GM12878 (cell line): ENCODE results near the gene NFKBIE. TPM values are rescaled to one million over a fixed set of nuclear protein-coding genes. Genes with fewer than 3 reads are reported as not detected.
A peak's percentile ranks its signal among the peaks of the same experiment; 100 is the strongest.

Source experiments
- BRCA1 ChIP-seq: IDR thresholded peaks from 2 replicates; pipeline ENCODE4 v1.6.1; 2011; ENCODE audit warnings: low read depth, low read length, improper control_type of control experiment
- ESRRA ChIP-seq: IDR thresholded peaks from 2 replicates; pipeline ENCODE4 v1.6.1; 2012; ENCODE audit warnings: mild to moderate bottlenecking, low read length, improper control_type of control experiment
- EZH2 ChIP-seq: IDR thresholded peaks from 2 replicates; pipeline ENCODE4 v1.6.1; 2012; ENCODE audit warnings: low read depth, mild to moderate bottlenecking, control low read depth, inconsistent platforms, low read length, borderline replicate concordance; ENCODE audit not compliant: control insufficient read depth
- FOXM1 ChIP-seq: IDR thresholded peaks from 2 replicates; pipeline ENCODE4 v1.6.1; 2012; ENCODE audit warnings: low read depth, mild to moderate bottlenecking, inconsistent platforms, low read length, moderate library complexity
- IKZF2 ChIP-seq, 2 experiments: fragments of 450-650 bp; IDR thresholded peaks; 2 replicates each; pipeline ENCODE4 v1.6.1; 2017; ENCODE audit warnings: mild to moderate bottlenecking in 2 of 2, moderate library complexity in 2 of 2
- NBN ChIP-seq: fragments of 450-650 bp; IDR thresholded peaks from 2 replicates; pipeline ENCODE4 v1.6.1; 2016
- NFYA ChIP-seq: IDR thresholded peaks from 2 replicates; pipeline ENCODE4 v1.6.1; 2011; ENCODE audit warnings: low read depth, mild to moderate bottlenecking, low read length, improper control_type of control experiment, borderline replicate concordance
- NRF1 ChIP-seq: conservative IDR thresholded peaks from 2 replicates; pipeline ENCODE4 v1.6.1; 2011; ENCODE audit warnings: mild to moderate bottlenecking, low read depth, low read length, improper control_type of control experiment
- PAX5 ChIP-seq: IDR thresholded peaks from 2 replicates; pipeline ENCODE4 v1.6.1; 2011; ENCODE audit warnings: low read depth, low read length, borderline replicate concordance
- PAX8 ChIP-seq: fragments of 450-650 bp; IDR thresholded peaks from 2 replicates; pipeline ENCODE4 v1.6.1; 2017; ENCODE audit warnings: mild to moderate bottlenecking, moderate library complexity
- RELA ChIP-seq: fragments of 450-650 bp; IDR thresholded peaks from 2 replicates; pipeline ENCODE4 v1.8.0; 2014; ENCODE audit warnings: borderline replicate concordance; ENCODE audit not compliant: partially characterized antibody
- REST ChIP-seq: IDR thresholded peaks from 2 replicates; pipeline ENCODE4 v1.6.1; 2012; ENCODE audit warnings: mild to moderate bottlenecking, low read depth, low read length
- SMARCA5 ChIP-seq: fragments of 450-650 bp; IDR thresholded peaks from 2 replicates; pipeline ENCODE4 v1.6.1; 2017; ENCODE audit warnings: mild to moderate bottlenecking
- YBX1 ChIP-seq: fragments of 450-650 bp; IDR thresholded peaks from 2 replicates; pipeline ENCODE4 v1.6.1; 2016; ENCODE audit warnings: antibody characterized with exemption
- ZNF217 ChIP-seq: fragments of 450-650 bp; IDR thresholded peaks from 2 replicates; pipeline ENCODE4 v1.6.1; 2017; ENCODE audit warnings: antibody characterized with exemption, mild to moderate bottlenecking
- ZNF384 ChIP-seq: IDR thresholded peaks from 2 replicates; pipeline ENCODE4 v1.6.1; 2012; ENCODE audit warnings: low read depth, mild to moderate bottlenecking, low read length, improper control_type of control experiment, borderline replicate concordance
- polyA plus RNA-seq, 11 experiments: library from polyadenylated mRNA; depleted of rRNA in 4 of 11; unstranded in 6 of 11; stranded (reverse) in 5 of 11; fragments of >200 nt; fragmentation: Nextera tagmentation in 4 of 11; fragmentation: Illumina TruSeq in 1 of 11; extraction: Ambion mirVana in 4 of 11; extraction: Trizol in 1 of 11; gene quantifications; 1 replicate in 1 of 11; 2 replicates in 10 of 11; pipeline versions ENCODE4 v1.2.1 to v1.2.3, GENCODE V29; 2011 to 2016; ENCODE audit warnings: inconsistent platforms in 2 of 11, missing spikeins in 2 of 11, low read depth in 1 of 11
- total RNA-seq, 4 experiments: library from RNA; depleted of rRNA in 3 of 4; stranded (reverse); fragments of >200 nt in 3 of 4; fragmentation: Illumina TruSeq in 1 of 4; extraction: Trizol in 1 of 4; gene quantifications; 2 replicates each; pipeline versions ENCODE4 v1.2.1 to v1.2.3, GENCODE V29; 2013 to 2021
- TF ChIP-seq, protein P1 (sequence below): fragments of 150-350 bp; IDR thresholded peaks from 2 replicates; pipeline ENCODE4 v1.6.1; 2016; ENCODE audit warnings: low read depth, low read length
- TF ChIP-seq, protein P2 (sequence below): fragments of 450-650 bp; IDR thresholded peaks from 2 replicates; pipeline ENCODE4 v1.6.1; 2017; ENCODE audit warnings: antibody characterized with exemption, mild to moderate bottlenecking, moderate library complexity

NFKBIE gene
- total and polyA plus RNA-seq, 10 of the 15 experiments (the other 5 are each of a cell fraction or from before 2014, with no cell fraction given) = 10.4 to 106 (median 38.8) TPM

- no peak for TF ChIP-seq REST
- no peak for TF ChIP-seq NFYA
- no peak for TF ChIP-seq NRF1
- 0 out of 2 replicates have a peak, but pooled peaks have one; percentile 22 for TF ChIP-seq BRCA1
- TF ChIP-seq ESRRA = no peak
- 0 out of 2 replicates have a peak, but pooled peaks have one; percentile 22 for TF ChIP-seq SMARCA5
- no peak for TF ChIP-seq PAX8
- no peak for TF ChIP-seq NBN
- TF ChIP-seq ZNF217 = no peak
- no peak for TF ChIP-seq ZNF384
- no peak for TF ChIP-seq RELA
- TF ChIP-seq, protein P1, sequence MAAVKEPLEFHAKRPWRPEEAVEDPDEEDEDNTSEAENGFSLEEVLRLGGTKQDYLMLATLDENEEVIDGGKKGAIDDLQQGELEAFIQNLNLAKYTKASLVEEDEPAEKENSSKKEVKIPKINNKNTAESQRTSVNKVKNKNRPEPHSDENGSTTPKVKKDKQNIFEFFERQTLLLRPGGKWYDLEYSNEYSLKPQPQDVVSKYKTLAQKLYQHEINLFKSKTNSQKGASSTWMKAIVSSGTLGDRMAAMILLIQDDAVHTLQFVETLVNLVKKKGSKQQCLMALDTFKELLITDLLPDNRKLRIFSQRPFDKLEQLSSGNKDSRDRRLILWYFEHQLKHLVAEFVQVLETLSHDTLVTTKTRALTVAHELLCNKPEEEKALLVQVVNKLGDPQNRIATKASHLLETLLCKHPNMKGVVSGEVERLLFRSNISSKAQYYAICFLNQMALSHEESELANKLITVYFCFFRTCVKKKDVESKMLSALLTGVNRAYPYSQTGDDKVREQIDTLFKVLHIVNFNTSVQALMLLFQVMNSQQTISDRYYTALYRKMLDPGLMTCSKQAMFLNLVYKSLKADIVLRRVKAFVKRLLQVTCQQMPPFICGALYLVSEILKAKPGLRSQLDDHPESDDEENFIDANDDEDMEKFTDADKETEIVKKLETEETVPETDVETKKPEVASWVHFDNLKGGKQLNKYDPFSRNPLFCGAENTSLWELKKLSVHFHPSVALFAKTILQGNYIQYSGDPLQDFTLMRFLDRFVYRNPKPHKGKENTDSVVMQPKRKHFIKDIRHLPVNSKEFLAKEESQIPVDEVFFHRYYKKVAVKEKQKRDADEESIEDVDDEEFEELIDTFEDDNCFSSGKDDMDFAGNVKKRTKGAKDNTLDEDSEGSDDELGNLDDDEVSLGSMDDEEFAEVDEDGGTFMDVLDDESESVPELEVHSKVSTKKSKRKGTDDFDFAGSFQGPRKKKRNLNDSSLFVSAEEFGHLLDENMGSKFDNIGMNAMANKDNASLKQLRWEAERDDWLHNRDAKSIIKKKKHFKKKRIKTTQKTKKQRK = no peak
- TF ChIP-seq PAX5 = no peak
- no peak for TF ChIP-seq YBX1
- peak; percentile 35 to 50; a peak in 3 of 4 replicates for TF ChIP-seq IKZF2 (IDR thresholded peaks at IDR 0.05)
- TF ChIP-seq EZH2 = no peak
- TF ChIP-seq FOXM1 = no peak
- TF ChIP-seq, protein P2, sequence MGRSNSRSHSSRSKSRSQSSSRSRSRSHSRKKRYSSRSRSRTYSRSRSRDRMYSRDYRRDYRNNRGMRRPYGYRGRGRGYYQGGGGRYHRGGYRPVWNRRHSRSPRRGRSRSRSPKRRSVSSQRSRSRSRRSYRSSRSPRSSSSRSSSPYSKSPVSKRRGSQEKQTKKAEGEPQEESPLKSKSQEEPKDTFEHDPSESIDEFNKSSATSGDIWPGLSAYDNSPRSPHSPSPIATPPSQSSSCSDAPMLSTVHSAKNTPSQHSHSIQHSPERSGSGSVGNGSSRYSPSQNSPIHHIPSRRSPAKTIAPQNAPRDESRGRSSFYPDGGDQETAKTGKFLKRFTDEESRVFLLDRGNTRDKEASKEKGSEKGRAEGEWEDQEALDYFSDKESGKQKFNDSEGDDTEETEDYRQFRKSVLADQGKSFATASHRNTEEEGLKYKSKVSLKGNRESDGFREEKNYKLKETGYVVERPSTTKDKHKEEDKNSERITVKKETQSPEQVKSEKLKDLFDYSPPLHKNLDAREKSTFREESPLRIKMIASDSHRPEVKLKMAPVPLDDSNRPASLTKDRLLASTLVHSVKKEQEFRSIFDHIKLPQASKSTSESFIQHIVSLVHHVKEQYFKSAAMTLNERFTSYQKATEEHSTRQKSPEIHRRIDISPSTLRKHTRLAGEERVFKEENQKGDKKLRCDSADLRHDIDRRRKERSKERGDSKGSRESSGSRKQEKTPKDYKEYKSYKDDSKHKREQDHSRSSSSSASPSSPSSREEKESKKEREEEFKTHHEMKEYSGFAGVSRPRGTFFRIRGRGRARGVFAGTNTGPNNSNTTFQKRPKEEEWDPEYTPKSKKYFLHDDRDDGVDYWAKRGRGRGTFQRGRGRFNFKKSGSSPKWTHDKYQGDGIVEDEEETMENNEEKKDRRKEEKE = no peak
These were observed 19.3 kb downstream of the NFKBIE start (continued) for GRCh38 chr6:44245912-44246662.
